HepG2 (cell line): ENCODE data around the gene PPP1R18. TPM values are rescaled to one million over a fixed set of nuclear protein-coding genes. Genes with fewer than 3 reads are reported as not detected.

Experiments used
- ATRX ChIP-seq: sonication (generic); formaldehyde crosslinking; IDR thresholded peaks from 2 replicates; pipeline ENCODE4 v1.4.0; 2020; ENCODE audit warnings: missing genetic modification reagents, borderline replicate concordance
- GATA4 ChIP-seq: sonication (generic); IDR thresholded peaks from 2 replicates; pipeline ENCODE4 v1.6.1; 2016; ENCODE audit warnings: antibody characterized with exemption, low read depth, borderline replicate concordance
- HBP1 ChIP-seq: IDR thresholded peaks from 2 replicates; pipeline ENCODE4 v1.6.1; 2016; ENCODE audit warnings: low read depth, control low read depth
- HIVEP1 ChIP-seq: sonication (generic); formaldehyde crosslinking; IDR thresholded peaks from 2 replicates; pipeline ENCODE4 v1.4.0; 2020; ENCODE audit warnings: mild to moderate bottlenecking, missing genetic modification reagents
- KDM5A ChIP-seq: fragments of 200-600 bp; sonication (generic); IDR thresholded peaks from 2 replicates; pipeline ENCODE4 v1.7.0; 2018; ENCODE audit warnings: antibody characterized with exemption, mild to moderate bottlenecking, low read length, borderline replicate concordance
- MAZ ChIP-seq, 2 experiments: sonication (generic) in 1 of 2; formaldehyde crosslinking in 1 of 2; IDR thresholded peaks; 2 replicates each; pipeline versions ENCODE4 v1.5.0 to v1.6.1; 2012 to 2020; ENCODE audit warnings: low read depth in 2 of 2, mild to moderate bottlenecking in 2 of 2, borderline replicate concordance in 1 of 2, improper control_type of control experiment in 1 of 2, low read length in 1 of 2, missing genetic modification reagents in 1 of 2, moderate library complexity in 1 of 2
- NKX3-1 ChIP-seq: sonication (generic); formaldehyde crosslinking; IDR thresholded peaks from 2 replicates; pipeline ENCODE4 v1.5.0; 2020; ENCODE audit warnings: missing genetic modification reagents
- PHB2 ChIP-seq: fragments of 450-650 bp; IDR thresholded peaks from 2 replicates; pipeline ENCODE4 v1.6.1; 2018; ENCODE audit not compliant: partially characterized antibody
- PHF8 ChIP-seq: sonication (generic); formaldehyde crosslinking; IDR thresholded peaks from 2 replicates; pipeline ENCODE4 v1.5.0; 2020; ENCODE audit warnings: missing genetic modification reagents
- RFX3 ChIP-seq: IDR thresholded peaks from 2 replicates; pipeline ENCODE4 v1.6.1; 2016; ENCODE audit warnings: missing biosample characterization, missing genetic modification reagents
- RFXAP ChIP-seq: sonication (generic); formaldehyde crosslinking; IDR thresholded peaks from 2 replicates; pipeline ENCODE4 v1.4.0; 2020; ENCODE audit warnings: missing genetic modification reagents, borderline replicate concordance
- SNAPC4 ChIP-seq: sonication (generic); formaldehyde crosslinking; IDR thresholded peaks from 2 replicates; pipeline ENCODE4 v1.4.0; 2020; ENCODE audit warnings: mild to moderate bottlenecking, missing genetic modification reagents
- SRSF1 ChIP-seq: fragments of 200-400 bp; formaldehyde crosslinking; optimal IDR thresholded peaks from 2 replicates; pipeline ENCODE3; 2017; ENCODE audit warnings: mild to moderate bottlenecking, low read depth, low read length, moderate library complexity
- ZBTB44 ChIP-seq: sonication (generic); formaldehyde crosslinking; IDR thresholded peaks from 2 replicates; pipeline ENCODE4 v1.4.0; 2020; ENCODE audit warnings: missing genetic modification reagents
- ZFP37 ChIP-seq: sonication (generic); formaldehyde crosslinking; IDR thresholded peaks from 2 replicates; pipeline ENCODE4 v1.4.0; 2020; ENCODE audit warnings: missing genetic modification reagents, borderline replicate concordance
- ZFY ChIP-seq: sonication (generic); formaldehyde crosslinking; IDR thresholded peaks from 2 replicates; pipeline ENCODE4 v1.4.0; 2020; ENCODE audit warnings: missing genetic modification reagents
- ZNF597 ChIP-seq: sonication (generic); formaldehyde crosslinking; IDR thresholded peaks from 2 replicates; pipeline ENCODE4 v1.5.0; 2020; ENCODE audit warnings: missing genetic modification reagents
- ZSCAN5A ChIP-seq: sonication (generic); formaldehyde crosslinking; IDR thresholded peaks from 2 replicates; pipeline ENCODE4 v1.8.0; 2022; ENCODE audit warnings: mild to moderate bottlenecking, missing genetic modification reagents, borderline replicate concordance
- polyA plus RNA-seq, 8 experiments: library from polyadenylated mRNA; depleted of rRNA in 3 of 8; stranded (reverse) in 7 of 8; unstranded in 1 of 8; fragments of >200 nt; fragmentation: Illumina TruSeq in 4 of 8; extraction: Trizol in 4 of 8; gene quantifications; 2 replicates each; pipeline versions ENCODE4 v1.2.1 to v1.2.3, GENCODE V29; 2011 to 2016; ENCODE audit warnings: low read depth in 4 of 8, missing spikeins in 1 of 8, mixed read lengths in 1 of 8; ENCODE audit not compliant: insufficient read depth in 1 of 8
- total RNA-seq, 5 experiments: library from RNA; depleted of rRNA; stranded (reverse); fragments of >200 nt; fragmentation: Illumina TruSeq; extraction: Trizol; gene quantifications; 2 replicates each; pipeline ENCODE4 v1.2.3, GENCODE V29; 2016; ENCODE audit warnings: low read depth in 1 of 5

Gene PPP1R18
- total and polyA plus RNA-seq, 2 of the 13 experiments (the other 11 are each of a cell fraction or from before 2014, with no cell fraction given): 4.9 to 9.2 TPM

GRCh38 chr6:30722280-30723112 lies 36.1 kb upstream of the PPP1R18 start (continued):
- no peak for TF ChIP-seq HBP1 (CRISPR knock-in tag)
- no peak for TF ChIP-seq ATRX (CRISPR knock-in tag)
- TF ChIP-seq RFXAP: no peak
- no peak for TF ChIP-seq NKX3-1 (CRISPR knock-in tag)
- TF ChIP-seq ZFY (CRISPR knock-in tag): no peak
- TF ChIP-seq RFX3 (CRISPR knock-in tag): no peak
- no peak for TF ChIP-seq GATA4
- TF ChIP-seq MAZ (IDR thresholded peaks at IDR 0.05; ENCODE audit: borderline replicate concordance, low read depth, low read length): no peak
- 0 out of 2 replicates have a peak, but pooled peaks have one; percentile 49 for TF ChIP-seq MAZ (CRISPR knock-in tag; IDR thresholded peaks at IDR 0.05; ENCODE audit: low read depth)
- no peak for TF ChIP-seq SNAPC4 (CRISPR knock-in tag)
- no peak for TF ChIP-seq KDM5A
- TF ChIP-seq PHB2: no peak
- no peak for TF ChIP-seq SRSF1
- no peak for TF ChIP-seq PHF8
- no peak; the same call in 1 of the 2 replicates for TF ChIP-seq ZSCAN5A (CRISPR knock-in tag)
- no peak for TF ChIP-seq HIVEP1
- no peak for TF ChIP-seq ZBTB44
- no peak for TF ChIP-seq ZNF597 (CRISPR knock-in tag)
- TF ChIP-seq ZFP37 (CRISPR knock-in tag): peak; percentile 63; the same call in 1 of the 2 replicates
